DMS114 treated with DMSO at 0.1 percent for 48 hours (cell line): ENCODE data around the gene USP38.
"Not testable (repeated sequence)": the region's sequence is repeated elsewhere in the genome, so short reads cannot be mapped to it uniquely, and the experiment has no call there.

Experiments
- DNase-seq: peaks from one replicate; lab custom pipeline; 2025; ENCODE audit not compliant: unreplicated experiment; lab: John Stamatoyannopoulos, UW

The USP38 gene

GRCh38 chr4:143203577-143203976 is 18.9 kb downstream of the USP38 start:
- DNase-seq, result no peak

- peak; percentile 23 for DNase-seq
These were observed 22.8 kb downstream of the USP38 start for GRCh38 chr4:143207555-143207954.

DNA sequence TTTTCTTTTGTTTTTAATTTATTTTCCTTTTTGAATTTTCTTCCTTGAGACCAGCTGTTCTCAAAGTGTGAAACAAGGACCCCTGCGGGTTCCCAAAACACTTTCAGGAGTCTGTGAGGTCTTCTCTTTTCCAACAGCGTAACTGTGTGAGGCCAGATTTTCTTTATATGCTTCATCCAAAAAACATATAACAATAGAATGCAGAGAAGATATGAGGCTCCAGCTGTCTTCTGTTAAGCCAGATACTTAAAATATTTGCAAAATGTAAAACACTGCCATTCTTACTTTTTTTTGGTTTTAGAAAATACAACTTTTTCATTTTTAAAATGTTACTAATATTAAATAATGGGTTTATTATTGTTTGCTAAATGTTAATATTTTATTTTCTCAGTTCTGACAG is 27.8 kb downstream of the USP38 start:
- DNase-seq, result no peak

GRCh38 chr4:143215873-143216272 is 31.2 kb downstream of the USP38 start:
- no peak for DNase-seq

DNA sequence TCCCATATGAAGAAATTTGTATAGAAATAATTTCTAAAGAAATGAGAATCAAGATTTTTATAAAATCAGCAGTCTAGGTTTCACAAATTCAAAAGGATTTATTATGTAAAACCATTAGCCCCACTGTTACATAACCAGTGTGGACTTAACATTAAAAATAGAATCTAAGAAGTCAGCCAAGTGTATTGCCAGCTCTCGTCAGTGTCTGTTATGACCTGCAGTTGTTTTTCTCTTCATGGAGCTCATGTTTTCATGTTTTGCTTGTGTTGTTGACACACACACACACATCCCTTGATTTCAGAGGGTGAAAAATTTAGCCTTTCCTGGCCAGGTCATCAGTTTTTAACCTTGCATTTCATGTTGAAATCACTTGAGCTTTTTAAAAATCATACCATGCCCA is 39.5 kb downstream of the USP38 start:
- DNase-seq, result no peak

DNA sequence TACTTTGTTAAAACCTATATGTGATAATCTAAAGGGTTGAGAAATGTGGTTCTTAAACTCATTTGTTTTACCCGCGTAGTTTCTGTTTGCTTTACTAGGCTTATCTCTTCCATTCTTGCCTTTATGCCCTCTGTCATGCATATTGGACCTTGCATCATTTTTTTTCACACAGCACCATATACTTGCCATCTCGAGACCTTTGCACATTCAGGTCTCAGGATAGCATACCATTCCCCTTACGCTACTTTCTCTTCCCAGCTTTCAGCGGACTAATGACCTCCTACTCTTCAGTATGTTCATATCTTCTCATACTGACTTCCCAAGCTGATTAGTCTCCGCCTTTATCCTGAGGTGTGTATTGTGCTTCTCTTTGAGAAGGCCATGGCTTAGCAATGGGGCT is 40.5 kb downstream of the USP38 start:
- no peak for DNase-seq

DNA sequence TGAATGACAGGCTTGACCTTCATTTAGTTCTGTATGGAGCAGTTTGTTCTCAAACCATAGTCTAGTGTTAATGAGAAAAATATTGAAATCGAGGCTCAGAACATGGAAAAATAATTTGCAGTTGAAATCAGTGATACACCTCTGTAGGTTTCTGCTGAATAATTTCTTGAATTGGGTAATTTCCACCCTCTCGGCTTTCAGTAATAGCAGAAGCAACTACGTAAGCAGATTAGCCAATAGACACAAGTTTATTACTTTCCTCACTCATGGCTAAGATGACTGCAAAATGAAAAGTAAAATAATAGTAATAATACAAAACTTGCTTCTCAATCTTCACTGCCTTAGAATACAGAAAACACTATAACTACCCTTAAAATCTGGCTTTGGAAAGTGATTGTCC is 46.0 kb downstream of the USP38 start:
- DNase-seq, result no peak

DNA sequence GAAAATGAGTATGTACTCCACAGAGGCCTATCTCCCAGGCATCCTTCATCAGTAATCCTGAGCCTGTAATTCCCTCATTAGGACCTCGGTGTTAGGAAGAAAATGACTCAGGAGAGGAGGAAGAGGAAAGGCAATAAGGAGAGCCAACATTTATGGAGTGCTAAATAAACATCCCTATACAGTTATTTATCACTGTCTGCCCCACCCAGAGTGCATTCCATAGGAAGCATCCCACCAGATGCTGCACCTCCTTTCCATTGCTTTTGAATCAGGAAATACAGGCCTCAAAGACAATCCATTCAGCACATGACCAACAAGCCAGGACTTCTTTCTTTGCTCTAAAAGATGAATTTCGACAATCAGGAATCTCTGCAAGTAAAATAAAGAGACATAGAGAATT is 47.6 kb downstream of the USP38 start:
- no peak for DNase-seq

GRCh38 chr4:143234153-143234552 is 49.4 kb downstream of the USP38 start:
- no peak for DNase-seq

- DNase-seq, result not testable (repeated sequence)
These were observed 52.5 kb downstream of the USP38 start for GRCh38 chr4:143237195-143237594.

DNA sequence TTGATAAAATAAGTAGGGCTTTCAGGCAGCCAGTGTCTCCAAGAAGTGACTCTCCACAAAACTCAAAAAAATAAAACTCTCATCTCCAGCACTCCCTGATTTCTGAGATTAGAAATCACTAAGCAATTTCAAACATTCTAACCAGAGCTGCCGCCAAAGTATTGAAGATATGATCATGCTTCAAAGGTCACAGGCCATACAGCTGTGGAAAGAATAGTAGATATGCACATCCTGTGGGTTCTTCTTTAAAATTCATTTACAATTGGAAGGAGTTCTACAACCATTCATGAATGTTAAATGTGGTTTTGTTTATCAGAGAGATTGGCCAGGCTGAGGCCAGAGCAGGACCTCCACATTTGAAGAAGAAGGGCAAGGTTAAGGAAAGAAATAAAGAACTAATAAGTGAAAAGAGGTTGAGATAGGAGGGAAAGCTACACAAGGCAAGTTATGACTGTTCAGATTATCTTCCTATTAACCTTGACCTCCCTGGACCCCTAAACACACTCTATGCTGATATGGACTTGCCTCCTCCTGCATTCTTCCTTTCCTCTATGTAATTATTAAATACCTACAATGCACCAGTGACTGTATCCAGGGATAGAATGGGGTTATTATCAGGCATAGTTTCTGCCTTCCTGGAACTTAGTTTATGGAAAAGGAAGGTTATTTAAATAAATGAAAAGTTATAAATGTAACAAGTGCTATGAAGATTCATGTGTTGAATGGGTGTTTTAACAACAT is 56.4 kb downstream of the USP38 start:
- DNase-seq, result no peak

DNA sequence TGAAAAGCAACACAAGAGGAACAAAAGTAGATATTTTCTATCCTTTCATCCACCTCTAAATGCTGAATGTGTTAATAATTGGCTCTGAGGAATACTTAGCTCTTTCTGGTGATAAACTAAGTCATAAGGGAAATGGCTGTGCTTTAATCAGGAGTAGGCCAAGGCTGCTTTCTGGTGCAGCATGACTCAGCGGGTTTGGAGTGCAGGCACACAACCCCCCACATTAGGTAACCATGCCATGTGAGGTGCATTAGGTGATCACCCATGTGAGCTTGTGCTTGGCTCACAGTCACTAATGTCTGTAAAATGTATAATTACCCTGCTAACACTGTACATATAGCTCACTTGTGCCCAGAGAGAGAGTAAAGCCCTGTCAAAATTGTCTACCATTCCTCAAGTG is 57.2 kb downstream of the USP38 start:
- DNase-seq, result no peak

DNA sequence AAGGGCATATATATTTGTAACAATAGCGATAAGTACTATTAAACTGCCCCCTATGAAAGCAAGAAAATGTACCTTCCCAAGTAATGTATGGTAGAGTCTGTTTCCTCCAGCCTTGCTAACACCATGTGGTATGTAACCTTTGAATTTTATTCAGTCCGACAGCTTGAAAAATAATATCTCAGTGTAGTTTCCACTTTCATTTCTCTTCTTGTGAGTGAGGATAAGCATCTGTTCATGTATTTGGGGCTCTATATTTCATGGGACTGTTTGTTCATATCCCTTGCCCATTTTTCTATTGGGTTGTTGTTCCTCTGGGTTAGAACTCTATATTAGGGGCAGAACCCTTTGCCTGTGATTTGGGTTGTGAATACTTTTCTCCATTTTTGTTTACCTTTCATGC is 58.3 kb downstream of the USP38 start:
- DNase-seq, result no peak

GRCh38 chr4:143246977-143247376 is 62.3 kb downstream of the USP38 start:
- no peak for DNase-seq

DNA sequence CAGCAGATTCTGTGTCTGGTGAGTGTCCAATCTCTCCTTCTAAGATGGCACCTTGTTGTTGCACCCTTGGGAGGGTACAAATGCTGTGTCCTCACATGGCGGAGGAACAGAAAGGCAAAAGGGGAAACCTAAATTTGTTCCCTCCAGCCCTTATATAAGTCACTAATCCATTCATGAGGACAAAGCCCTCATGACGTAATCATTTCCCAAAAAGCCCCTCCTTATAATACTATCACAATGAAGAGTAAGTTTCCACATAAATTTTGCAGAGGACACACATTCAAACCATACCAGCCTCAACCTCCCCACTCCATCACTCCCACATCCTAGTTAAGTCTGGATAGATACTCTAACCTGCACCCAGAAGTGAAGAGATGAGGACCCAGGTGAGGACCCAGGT is 63.1 kb downstream of the USP38 start:
- no peak for DNase-seq

GRCh38 chr4:143248827-143249226 is 64.1 kb downstream of the USP38 start:
- no peak for DNase-seq

GRCh38 chr4:143250617-143251016 is 65.9 kb downstream of the USP38 start:
- no peak for DNase-seq

- no peak for DNase-seq
These were observed 66.6 kb downstream of the USP38 start for GRCh38 chr4:143251348-143251747.

- DNase-seq, result no peak
These were observed 67.1 kb downstream of the USP38 start for GRCh38 chr4:143251779-143252178.

DNA sequence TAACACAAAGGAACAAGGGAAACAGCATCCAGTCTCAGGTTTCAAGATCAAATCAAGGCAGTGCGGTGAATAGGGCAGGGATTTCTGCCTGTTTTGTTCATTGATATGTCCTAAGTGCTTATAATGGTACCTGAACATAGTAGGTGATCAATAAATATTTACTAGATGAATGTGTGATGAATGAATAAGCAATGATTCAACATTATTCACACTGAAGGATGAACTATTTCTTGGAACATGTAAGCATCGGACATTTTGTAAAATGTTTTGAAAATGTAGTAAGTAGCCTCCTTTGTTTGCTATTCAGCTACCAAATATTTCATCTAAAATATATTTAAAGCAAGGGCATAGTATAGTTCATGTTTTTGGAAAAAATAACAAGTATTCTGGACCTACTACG is 67.8 kb downstream of the USP38 start:
- DNase-seq, result no peak

DNA sequence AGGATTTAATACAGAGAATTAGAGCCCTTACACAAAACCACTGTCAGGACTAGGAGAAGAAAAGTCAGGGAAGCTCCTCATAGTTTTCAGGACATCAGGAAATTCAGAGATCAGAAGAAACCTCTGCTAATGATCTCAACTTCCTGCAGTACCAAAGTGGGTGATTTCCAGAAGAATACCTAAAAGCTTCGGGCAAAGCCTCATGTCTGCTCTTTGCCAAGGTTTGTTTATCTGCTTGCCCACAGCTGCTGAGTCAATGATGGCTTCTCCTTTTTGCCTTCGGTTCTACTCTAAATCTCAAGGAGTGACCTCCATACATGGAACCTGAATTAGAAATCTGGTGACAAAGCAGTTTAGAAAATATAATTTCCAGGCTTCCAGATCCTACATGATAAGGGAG is 68.4 kb downstream of the USP38 start:
- DNase-seq, result no peak

- DNase-seq, result no peak
These were observed 69.9 kb downstream of the USP38 start for GRCh38 chr4:143254491-143255226.

DNA sequence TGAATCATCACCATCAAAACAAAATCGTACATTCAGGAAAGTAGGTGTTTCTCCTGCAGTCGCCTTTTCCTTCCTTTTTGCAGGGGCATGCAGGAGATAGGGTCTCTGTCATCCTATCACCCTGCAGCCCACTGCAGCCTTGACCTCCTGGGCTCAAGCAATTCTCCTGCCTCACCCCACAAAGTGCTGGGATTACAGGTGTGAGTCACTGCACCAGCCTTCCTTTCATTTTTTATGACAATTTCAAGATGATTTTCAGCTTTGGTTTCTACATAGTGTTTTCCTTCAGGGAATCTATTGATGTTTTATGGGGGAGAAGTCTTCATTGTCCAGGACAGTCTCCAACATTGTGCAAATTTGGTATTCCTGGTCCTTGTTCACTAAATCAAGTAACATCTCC is 71.7 kb downstream of the USP38 start:
- DNase-seq, result no peak
